DOHH2 (cell line): ENCODE results near the gene MED13L.

Experiments used
- EZH2phosphoT487 ChIP-seq: fragments of 200-600 bp; sonication (generic); IDR thresholded peaks from 2 replicates; pipeline ENCODE4 v1.6.1; 2017; ENCODE audit warnings: borderline replicate concordance, mild to moderate bottlenecking, antibody characterized with exemption, low read length, moderate library complexity, mixed read lengths
- TF ChIP-seq, protein P1 (sequence below): fragments of 200-600 bp; sonication (generic); IDR thresholded peaks from one replicate; pipeline ENCODE4 v1.5.1; 2014; ENCODE audit warnings: antibody characterized with exemption, mild to moderate bottlenecking, low read depth, low read length; ENCODE audit not compliant: poor library complexity, severe bottlenecking

GRCh38 chr12:116140529-116140928 is 137.0 kb downstream of the MED13L start:
- TF ChIP-seq, protein P1, sequence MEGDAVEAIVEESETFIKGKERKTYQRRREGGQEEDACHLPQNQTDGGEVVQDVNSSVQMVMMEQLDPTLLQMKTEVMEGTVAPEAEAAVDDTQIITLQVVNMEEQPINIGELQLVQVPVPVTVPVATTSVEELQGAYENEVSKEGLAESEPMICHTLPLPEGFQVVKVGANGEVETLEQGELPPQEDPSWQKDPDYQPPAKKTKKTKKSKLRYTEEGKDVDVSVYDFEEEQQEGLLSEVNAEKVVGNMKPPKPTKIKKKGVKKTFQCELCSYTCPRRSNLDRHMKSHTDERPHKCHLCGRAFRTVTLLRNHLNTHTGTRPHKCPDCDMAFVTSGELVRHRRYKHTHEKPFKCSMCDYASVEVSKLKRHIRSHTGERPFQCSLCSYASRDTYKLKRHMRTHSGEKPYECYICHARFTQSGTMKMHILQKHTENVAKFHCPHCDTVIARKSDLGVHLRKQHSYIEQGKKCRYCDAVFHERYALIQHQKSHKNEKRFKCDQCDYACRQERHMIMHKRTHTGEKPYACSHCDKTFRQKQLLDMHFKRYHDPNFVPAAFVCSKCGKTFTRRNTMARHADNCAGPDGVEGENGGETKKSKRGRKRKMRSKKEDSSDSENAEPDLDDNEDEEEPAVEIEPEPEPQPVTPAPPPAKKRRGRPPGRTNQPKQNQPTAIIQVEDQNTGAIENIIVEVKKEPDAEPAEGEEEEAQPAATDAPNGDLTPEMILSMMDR = no peak
- TF ChIP-seq EZH2phosphoT487 = no peak
